Endothelial cell of umbilical vein (primary cell): ENCODE data around the gene SCN7A. TPM values are rescaled to one million over a fixed set of nuclear protein-coding genes. Genes with fewer than 3 reads are reported as not detected.
"Not testable (repeated sequence)": the region's sequence is repeated elsewhere in the genome, so short reads cannot be mapped to it uniquely, and the experiment has no call there.

Source experiments
- BruUV-seq: library from RNA; stranded (reverse); fragments of 400-500 nt; replicated peaks from 2 replicates; lab custom pipeline; 2021; lab: Mats Ljungman, UMichigan
- CTCF ChIA-PET: fragments of 300-600, 350-600 bp; sonication (Branson Sonifier 250); formaldehyde crosslinking; loops from one replicate; lab custom pipeline; 2021; ENCODE audit warnings: antibody characterized with exemption, inconsistent platforms; lab: Charles Lee
- POLR2A ChIA-PET: fragments of 300-600, 350-600 bp; sonication (Branson Sonifier 250); formaldehyde crosslinking; loops from one replicate; lab custom pipeline; 2021; ENCODE audit warnings: antibody characterized with exemption, inconsistent platforms; lab: Charles Lee
- DNase-seq: peaks from one replicate; pipeline ENCODE4 v3.0.0-alpha.2; 2011; ENCODE audit warnings: low read depth, low spot score
- FAIRE-seq: peaks from 2 replicates; lab custom pipeline; 2011; peaks lifted over from hg19 to GRCh38; lab: Jason Lieb, UNC
- H2AFZ ChIP-seq: 2 replicates; pipeline ENCODE4 v1.6.0; 2012; ENCODE audit warnings: low read depth, low read length, control low read depth, inconsistent platforms
- H3K27ac ChIP-seq: 2 replicates; pipeline ENCODE4 v1.5.1; 2011; ENCODE audit warnings: low read depth, mild to moderate bottlenecking, control low read depth, low read length, moderate library complexity; ENCODE audit not compliant: insufficient read depth
- H3K27me3 ChIP-seq, 2 experiments: 2 replicates each; pipeline versions ENCODE4 v1.6.0 to v1.6.1; 2011; ENCODE audit warnings: low read length in 2 of 2, mixed read lengths in 1 of 2; ENCODE audit not compliant: control insufficient read depth in 2 of 2, insufficient read depth in 2 of 2
- H3K36me3 ChIP-seq, 2 experiments: 2 replicates in 1 of 2; 3 replicates in 1 of 2; pipeline ENCODE4 v1.5.1; 2011; ENCODE audit warnings: low read length in 2 of 2, mild to moderate bottlenecking in 1 of 2, moderate library complexity in 1 of 2; ENCODE audit not compliant: control insufficient read depth in 2 of 2, insufficient read depth in 2 of 2; ENCODE audit errors: extremely low read depth in 1 of 2
- H3K4me1 ChIP-seq: 3 replicates; pipeline ENCODE4 v1.5.1; 2011; ENCODE audit warnings: mild to moderate bottlenecking, low read length; ENCODE audit not compliant: control insufficient read depth, insufficient read depth; ENCODE audit errors: extremely low read depth
- H3K4me2 ChIP-seq: 2 replicates; pipeline ENCODE4 v1.6.1; 2011; ENCODE audit warnings: low read length, control low read depth, mixed read lengths; ENCODE audit not compliant: insufficient read depth
- H3K4me3 ChIP-seq, 3 experiments: fragments of 200-600 bp in 1 of 3; sonication (generic), shearing (Covaris generic) in 1 of 3; replicated peaks in 1 of 3; 2 replicates each; pipeline ENCODE4 v1.5.1; 2011 to 2016; ENCODE audit warnings: control low read depth in 3 of 3, low read length in 3 of 3, mild to moderate bottlenecking in 2 of 3, inconsistent platforms in 1 of 3, low read depth in 1 of 3, moderate library complexity in 1 of 3; ENCODE audit not compliant: insufficient read depth in 1 of 3
- H3K79me2 ChIP-seq: 2 replicates; pipeline ENCODE4 v1.6.0; 2012; ENCODE audit warnings: low read length, inconsistent platforms; ENCODE audit not compliant: control insufficient read depth, insufficient read depth
- H3K9ac ChIP-seq: replicated peaks from 2 replicates; pipeline ENCODE3; 2011; ENCODE audit warnings: low read length, control low read depth; ENCODE audit not compliant: insufficient read depth; ENCODE audit errors: extremely low read depth
- H3K9me1 ChIP-seq: replicated peaks from 3 replicates; pipeline ENCODE4 v1.6.0; 2011; ENCODE audit warnings: mild to moderate bottlenecking, low read length; ENCODE audit not compliant: control insufficient read depth, insufficient read depth; ENCODE audit errors: extremely low read depth
- H3K9me3 ChIP-seq: replicated peaks from 2 replicates; pipeline ENCODE4 v1.5.1; 2012; ENCODE audit warnings: low read length, inconsistent platforms; ENCODE audit not compliant: control insufficient read depth, insufficient read depth
- H4K20me1 ChIP-seq: replicated peaks from 2 replicates; pipeline ENCODE3; 2011; ENCODE audit warnings: mild to moderate bottlenecking, low read length; ENCODE audit not compliant: control insufficient read depth, insufficient read depth; ENCODE audit errors: extremely low read depth
- EZH2 ChIP-seq: IDR thresholded peaks from 2 replicates; pipeline ENCODE4 v1.6.1; 2012; ENCODE audit warnings: borderline replicate concordance, low read depth, mild to moderate bottlenecking, moderate library complexity, low read length, inconsistent platforms; ENCODE audit not compliant: severe bottlenecking
- GATA2 ChIP-seq: IDR thresholded peaks from 2 replicates; pipeline ENCODE4 v1.7.0; 2011; ENCODE audit warnings: low read depth, mild to moderate bottlenecking, moderate library complexity, mixed read lengths, low read length; ENCODE audit not compliant: insufficient read length, insufficient read depth
- POLR2AphosphoS5 ChIP-seq: IDR thresholded peaks from 2 replicates; pipeline ENCODE4 v1.6.1; 2012; ENCODE audit warnings: low read depth, mild to moderate bottlenecking, control low read depth, low read length, moderate library complexity; ENCODE audit not compliant: insufficient read depth
- dilution Hi-C: fragments of 300-500 bp; cut with MboI; formaldehyde crosslinking; loops from one replicate; pipeline ENCODE4 v1.15.0; 2019; ENCODE audit warnings: low sequenced_read_pairs; ENCODE audit not compliant: extremely low pct_ligation_motif_present
- intact Hi-C: fragments of 100-400 bp; cut with micrococcal nuclease; formaldehyde crosslinking; loops from one replicate; pipeline ENCODE4 v1.10.0; 2022
- polyA plus RNA-seq, 4 experiments: library from polyadenylated mRNA; depleted of rRNA in 3 of 4; stranded (reverse) in 3 of 4; unstranded in 1 of 4; fragments of >200 nt; gene quantifications; 2 replicates each; pipeline versions ENCODE4 v1.2.1 to v1.2.3, GENCODE V29; 2011 to 2012; ENCODE audit warnings: missing spikeins in 1 of 4
- total RNA-seq: library from RNA; stranded (reverse); gene quantifications from 2 replicates; pipeline ENCODE4 v1.2.3, GENCODE V29; 2021

The SCN7A gene
- total and polyA plus RNA-seq, 2 donors (not counting 3 experiments of a cell fraction or from before 2014, with no cell fraction given): not detected

DNA sequence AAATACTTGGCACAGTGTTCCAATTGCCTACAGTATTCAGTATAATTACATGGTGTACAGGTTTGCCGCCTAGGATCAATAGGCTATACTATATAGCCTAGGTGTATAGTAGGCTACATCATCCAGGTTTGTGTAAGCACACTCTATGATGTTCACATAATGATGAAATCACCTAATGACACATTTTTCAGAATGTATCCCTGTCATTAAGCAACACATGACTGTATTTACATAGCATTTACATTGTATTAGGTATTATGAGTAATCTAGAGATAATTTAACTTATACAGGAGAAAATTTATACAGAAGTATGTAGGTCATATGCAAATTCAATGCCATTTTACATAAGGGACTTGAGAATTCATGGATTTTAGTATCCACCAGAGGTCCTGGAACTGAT lies 35.4 kb downstream of the SCN7A start:
- dilution Hi-C loops (no loop called here), intact Hi-C loops (no loop called here)
- no TSS peak for BruUV-seq
- Histone ChIP-seq H3K4me3 (no peak overlapping the region), H3K4me1 (no peaks in the 10 kb centered on the region), H3K27ac (no peak overlapping the region), H3K4me2 (no peak overlapping the region), H3K36me3 (no peaks in the 10 kb centered on the region), H3K9me3 (no peaks in the 10 kb centered on the region), H3K27me3 (no peaks in the 10 kb centered on the region), H3K9me1 (no peaks in the 10 kb centered on the region), H2AFZ (no peak overlapping the region), H4K20me1 (no peaks in the 10 kb centered on the region), H3K9ac (no peak overlapping the region), H3K79me2 (no peaks in the 10 kb centered on the region)
- POLR2A ChIA-PET: no interaction called here
- DNase-seq: no peak
- no peak for TF ChIP-seq POLR2AphosphoS5
- no peak for TF ChIP-seq GATA2
- TF ChIP-seq EZH2: no peak
- no peak for FAIRE-seq
- CTCF ChIA-PET: no interaction called here

DNA sequence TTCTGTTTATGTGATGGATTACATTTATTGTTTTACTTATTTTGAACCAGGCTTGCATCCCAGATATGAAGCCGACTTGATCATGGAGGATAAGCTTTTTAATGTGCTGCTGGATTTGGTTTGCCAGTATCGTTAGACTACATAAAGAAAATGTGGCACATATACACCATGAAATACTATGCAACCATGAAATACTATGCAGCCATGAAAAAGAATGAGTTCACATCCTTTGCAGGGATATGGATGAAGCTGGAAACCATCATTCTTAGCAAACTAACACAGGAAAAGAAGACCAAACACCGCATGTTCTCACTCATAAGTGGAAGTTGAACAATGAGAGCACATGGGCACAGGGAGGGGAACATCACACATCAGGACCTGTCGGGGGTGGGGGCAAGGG lies 38.2 kb downstream of the SCN7A start:
- POLR2A ChIA-PET, H3K27ac ChIP-seq, H3K4me1 ChIP-seq, H4K20me1 ChIP-seq, H3K9me3 ChIP-seq, CTCF ChIA-PET, H3K36me3 ChIP-seq, H2AFZ ChIP-seq, DNase-seq, H3K9ac ChIP-seq, H3K79me2 ChIP-seq, H3K27me3 ChIP-seq, H3K9me1 ChIP-seq, H3K4me3 ChIP-seq, H3K4me2 ChIP-seq, intact Hi-C loops, FAIRE-seq, dilution Hi-C loops, BruUV-seq: not testable (repeated sequence)
